GM08714 (cell line): ENCODE measurements around the gene METTL5.
A peak's percentile ranks its signal among the peaks of the same experiment; 100 is the strongest.

ENCODE experiments used
- H3K4me3 ChIP-seq: fragments of 200-500 bp; sonication (Bioruptor generic); 2 replicates; pipeline ENCODE4 v1.5.1; 2014; ENCODE audit warnings: mild to moderate bottlenecking, low read length, inconsistent platforms
- ZNF274 ChIP-seq: IDR thresholded peaks from 2 replicates; pipeline ENCODE4 v1.6.1; 2012; ENCODE audit warnings: mild to moderate bottlenecking, low read depth, low read length

The METTL5 gene

GRCh38 chr2:169775354-169775753 lies 49.4 kb downstream of the METTL5 start:
- H3K4me3 ChIP-seq, result no peak overlapping the region
- no peak for TF ChIP-seq ZNF274

GRCh38 chr2:169772651-169773050 lies 52.1 kb downstream of the METTL5 start:
- TF ChIP-seq ZNF274, result no peak
- no peak overlapping the region for H3K4me3 ChIP-seq

GRCh38 chr2:169771612-169772011 lies 53.1 kb downstream of the METTL5 start:
- no peak overlapping the region for H3K4me3 ChIP-seq
- no peak for TF ChIP-seq ZNF274

GRCh38 chr2:169771021-169771420 lies 53.7 kb downstream of the METTL5 start:
- TF ChIP-seq ZNF274, result no peak
- no peak overlapping the region for H3K4me3 ChIP-seq

GRCh38 chr2:169768262-169768995 lies 56.3 kb downstream of the METTL5 start:
- H3K4me3 ChIP-seq, result peak overlapping the region; percentile 4; the same call in 1 of the 2 replicates
- no peak for TF ChIP-seq ZNF274

GRCh38 chr2:169767243-169767888 lies 57.3 kb downstream of the METTL5 start:
- no peak for TF ChIP-seq ZNF274
- no peak overlapping the region for H3K4me3 ChIP-seq

GRCh38 chr2:169765523-169765922 lies 59.2 kb downstream of the METTL5 start:
- H3K4me3 ChIP-seq, result no peak overlapping the region
- TF ChIP-seq ZNF274, result no peak

GRCh38 chr2:169761970-169762292 lies 62.8 kb downstream of the METTL5 start:
- no peak for TF ChIP-seq ZNF274
- H3K4me3 ChIP-seq, result no peak overlapping the region
